Activated CD4-positive, alpha-beta T cell treated with anti-CD3 and anti-CD28 coated beads, Interleukin-2, amount 10 ng/mL, durations not matched to agents 7 days and 5 days (primary cell): ENCODE measurements around the gene TSEN54. TPM values are rescaled to one million over a fixed set of nuclear protein-coding genes. Genes with fewer than 3 reads are reported as not detected.

Experiments
- CTCF ChIA-PET: fragments of 350-600 bp; sonication (Branson Sonifier 250); formaldehyde crosslinking; loops from one replicate; lab custom pipeline; 2021; ENCODE audit warnings: antibody characterized with exemption; lab: Charles Lee
- POLR2A ChIA-PET: fragments of 350-600 bp; sonication (Branson Sonifier 250); formaldehyde crosslinking; loops from one replicate; lab custom pipeline; 2021; ENCODE audit warnings: antibody characterized with exemption; lab: Charles Lee
- DNase-seq: peaks from one replicate; pipeline ENCODE4 v3.0.0-alpha.2; 2020
- H3K27ac Mint-ChIP-seq: one replicate; pipeline ENCODE4 v1.8.0; 2021; ENCODE audit warnings: mild to moderate bottlenecking, moderate library complexity, mixed read lengths
- H3K27me3 Mint-ChIP-seq: one replicate; pipeline ENCODE4 v1.8.0; 2021; ENCODE audit warnings: mixed read lengths
- H3K36me3 Mint-ChIP-seq: one replicate; pipeline ENCODE4 v1.8.0; 2021; ENCODE audit warnings: low read depth, mixed read lengths
- H3K4me1 Mint-ChIP-seq: one replicate; pipeline ENCODE4 v1.8.0; 2021; ENCODE audit warnings: mixed read lengths
- H3K4me3 Mint-ChIP-seq: one replicate; pipeline ENCODE4 v1.8.0; 2021; ENCODE audit warnings: mild to moderate bottlenecking, moderate library complexity, mixed read lengths
- H3K9me3 Mint-ChIP-seq: one replicate; pipeline ENCODE4 v1.8.0; 2021; ENCODE audit warnings: mixed read lengths
- total RNA-seq, 2 experiments: library from RNA; stranded (reverse); gene quantifications; one replicate each; pipeline ENCODE4 v1.2.3, GENCODE V29; 2021

The TSEN54 gene
- total RNA-seq, 2 experiments from 2014 or later, result 48.8 to 59.2 TPM

GRCh38 chr17:75502072-75502720 lies 14.1 kb upstream of the TSEN54 start:
- no peak for DNase-seq
- Mint-ChIP-seq H3K27me3 (no peaks in the 10 kb centered on the region), H3K36me3 (no peaks in the 10 kb centered on the region), H3K9me3 (no peaks in the 10 kb centered on the region), H3K4me3 (no peak overlapping the region), H3K27ac (no peak overlapping the region), H3K4me1 (peaks cover 11% of the 10 kb centered on the region)
- ChIA-PET CTCF (interaction anchor here (0.6 to 2.3 kb wide), 7 partner anchors 10 to 751 kb away, joined by 3 to 8 read pairs (median 4); partner anchors contain the start of gene TSEN54), POLR2A (no interaction called here)

- CTCF ChIA-PET, result interaction anchor here (0.5 to 1.9 kb wide), 7 partner anchors 10 to 304 kb away, joined by 3 to 8 read pairs (median 4); partner anchors contain the start of gene TSEN54
- DNase-seq, result no peak
- no peaks in the 10 kb centered on the region for H3K36me3 Mint-ChIP-seq
- H3K4me1 Mint-ChIP-seq, result peaks cover 7% of the 10 kb centered on the region
- H3K9me3 Mint-ChIP-seq, result no peaks in the 10 kb centered on the region
- POLR2A ChIA-PET, result interaction anchor here (0.6 kb wide), 1 partner anchor 173 kb away, joined by 4 read pairs; no protein-coding TSS in a partner anchor
- no peak overlapping the region for H3K27ac Mint-ChIP-seq
- H3K4me3 Mint-ChIP-seq, result no peak overlapping the region
- no peaks in the 10 kb centered on the region for H3K27me3 Mint-ChIP-seq
These were observed 13.5 kb upstream of the TSEN54 start for GRCh38 chr17:75502721-75503329.

DNA sequence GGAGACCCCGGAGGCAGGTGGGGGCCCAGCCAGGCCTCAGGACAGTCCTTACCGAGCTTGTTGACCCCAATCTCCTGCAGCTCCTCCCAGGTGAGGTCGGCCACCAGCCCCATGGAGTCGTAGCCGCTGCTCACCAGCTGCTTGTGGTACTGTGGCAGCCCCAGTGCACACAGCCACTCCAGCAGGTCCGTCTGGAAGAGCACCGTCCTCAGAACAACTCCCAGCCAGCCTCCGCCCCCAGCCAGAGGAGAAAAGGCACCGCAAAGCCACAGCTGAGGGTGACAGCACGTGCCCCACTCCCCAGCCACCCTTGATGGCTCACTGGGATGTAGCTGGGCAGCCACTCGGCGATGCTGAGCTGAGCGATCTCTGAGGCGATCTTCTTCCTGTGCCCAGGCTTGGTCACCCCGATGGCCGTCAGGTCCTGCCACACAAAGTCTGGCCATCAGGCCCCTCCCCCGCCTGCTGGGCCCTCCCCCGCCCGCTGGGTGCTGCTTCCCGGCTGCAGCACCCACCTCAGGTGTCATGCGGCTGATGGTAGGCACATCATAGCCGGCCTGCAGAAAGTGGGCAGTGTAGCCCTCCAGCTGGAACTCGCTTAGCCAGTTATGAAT lies 12.9 kb upstream of the TSEN54 start:
- CTCF ChIA-PET, result interaction anchor here (0.5 to 1.9 kb wide), 8 partner anchors 10 to 304 kb away, joined by 3 to 8 read pairs (median 4); partner anchors contain the start of gene TSEN54
- DNase-seq, result no peak
- H3K9me3 Mint-ChIP-seq, result no peaks in the 10 kb centered on the region
- POLR2A ChIA-PET, result no interaction called here
- no peak overlapping the region for H3K27ac Mint-ChIP-seq
- H3K36me3 Mint-ChIP-seq, result no peaks in the 10 kb centered on the region
- H3K4me1 Mint-ChIP-seq, result peaks cover 1% of the 10 kb centered on the region
- no peaks in the 10 kb centered on the region for H3K27me3 Mint-ChIP-seq
- H3K4me3 Mint-ChIP-seq, result no peak overlapping the region

- CTCF ChIA-PET, result interaction anchor here (1.1 to 1.9 kb wide), 6 partner anchors 9 to 234 kb away, joined by 3 to 8 read pairs (median 4); partner anchors contain the start of genes TMEM94 and TSEN54
- Mint-ChIP-seq H3K36me3 (no peaks in the 10 kb centered on the region), H3K27me3 (no peaks in the 10 kb centered on the region), H3K9me3 (no peaks in the 10 kb centered on the region), H3K4me1 (no peaks in the 10 kb centered on the region), H3K4me3 (no peak overlapping the region), H3K27ac (no peak overlapping the region)
- POLR2A ChIA-PET, result no interaction called here
- no peak for DNase-seq
These were observed 12.4 kb upstream of the TSEN54 start for GRCh38 chr17:75503976-75504346.

- ChIA-PET POLR2A (no interaction called here), CTCF (interaction anchor here (0.9 to 1.5 kb wide), 4 partner anchors 12 to 49 kb away, joined by 3 to 4 read pairs (median 4); partner anchors contain the start of genes TMEM94 and TSEN54)
- Mint-ChIP-seq H3K36me3 (no peaks in the 10 kb centered on the region), H3K4me3 (no peak overlapping the region), H3K9me3 (no peaks in the 10 kb centered on the region), H3K27me3 (no peaks in the 10 kb centered on the region), H3K27ac (no peak overlapping the region), H3K4me1 (no peaks in the 10 kb centered on the region)
- DNase-seq, result peak; percentile 41
These were observed 11.8 kb upstream of the TSEN54 start for GRCh38 chr17:75504347-75505151.

GRCh38 chr17:75505152-75505409 lies 11.2 kb upstream of the TSEN54 start:
- Mint-ChIP-seq H3K27ac (no peak overlapping the region), H3K4me1 (no peaks in the 10 kb centered on the region), H3K9me3 (no peaks in the 10 kb centered on the region), H3K36me3 (no peaks in the 10 kb centered on the region), H3K4me3 (no peak overlapping the region), H3K27me3 (no peaks in the 10 kb centered on the region)
- DNase-seq, result no peak
- ChIA-PET CTCF (interaction anchor here (0.9 to 1.5 kb wide), 4 partner anchors 11 to 49 kb away, joined by 3 to 4 read pairs (median 4); partner anchors contain the start of genes TMEM94 and TSEN54), POLR2A (no interaction called here)

DNA sequence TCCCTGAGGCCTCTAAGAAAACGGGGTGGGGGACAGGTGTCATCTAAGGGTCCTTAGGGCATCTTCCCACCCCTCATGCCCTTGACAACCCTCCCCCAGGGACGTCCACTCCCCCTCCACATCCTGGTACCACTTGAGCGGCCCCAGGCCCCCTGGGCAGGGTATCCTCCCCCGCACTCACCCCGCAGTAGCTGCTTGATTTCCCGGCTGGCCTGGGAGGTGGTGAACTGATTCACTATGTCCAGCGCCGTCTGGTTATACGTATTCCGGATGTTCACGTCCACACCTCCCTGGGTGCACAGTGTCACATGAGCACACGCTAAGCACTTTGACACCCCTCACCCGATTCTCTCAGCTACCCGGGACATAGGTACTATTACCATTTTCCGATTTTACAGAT lies 10.7 kb upstream of the TSEN54 start:
- no peaks in the 10 kb centered on the region for H3K9me3 Mint-ChIP-seq
- no peaks in the 10 kb centered on the region for H3K36me3 Mint-ChIP-seq
- POLR2A ChIA-PET, result no interaction called here
- no peak overlapping the region for H3K4me3 Mint-ChIP-seq
- CTCF ChIA-PET, result interaction anchor here (1.4 kb wide), 1 partner anchor 11 kb away, joined by 4 read pairs; the partner anchor contains the start of gene TSEN54
- DNase-seq, result no peak
- no peaks in the 10 kb centered on the region for H3K27me3 Mint-ChIP-seq
- H3K4me1 Mint-ChIP-seq, result no peaks in the 10 kb centered on the region
- H3K27ac Mint-ChIP-seq, result no peak overlapping the region

DNA sequence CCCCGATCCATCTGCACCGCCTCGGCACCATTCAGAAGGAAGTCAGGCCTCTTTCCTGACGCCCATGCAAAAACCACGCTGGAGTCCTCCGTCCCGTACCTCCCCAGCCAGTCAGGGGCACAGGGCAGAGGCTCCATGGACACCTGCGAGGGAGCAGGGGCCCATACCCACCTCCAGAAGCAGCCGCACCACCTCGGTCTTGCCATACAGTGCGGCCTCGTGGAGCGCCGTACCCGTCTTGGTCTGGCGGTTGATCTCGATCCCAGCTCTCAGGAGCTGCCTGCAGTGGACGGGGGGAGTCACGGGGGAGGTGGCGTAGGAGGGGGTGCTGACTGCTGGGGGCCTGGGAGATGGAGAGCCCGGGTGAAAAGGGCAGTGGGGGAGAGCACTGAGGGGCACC lies 10.2 kb upstream of the TSEN54 start:
- POLR2A ChIA-PET, result no interaction called here
- H3K27me3 Mint-ChIP-seq, result no peaks in the 10 kb centered on the region
- no peak overlapping the region for H3K27ac Mint-ChIP-seq
- CTCF ChIA-PET, result no interaction called here
- H3K4me1 Mint-ChIP-seq, result no peaks in the 10 kb centered on the region
- H3K36me3 Mint-ChIP-seq, result no peaks in the 10 kb centered on the region
- DNase-seq, result no peak
- H3K9me3 Mint-ChIP-seq, result no peaks in the 10 kb centered on the region
- H3K4me3 Mint-ChIP-seq, result no peak overlapping the region

- CTCF ChIA-PET, result interaction anchor here (1.0 kb wide), 1 partner anchor 12 kb away, joined by 3 read pairs; no protein-coding TSS in a partner anchor
- POLR2A ChIA-PET, result no interaction called here
These were observed 9.4 kb upstream of the TSEN54 start for GRCh38 chr17:75506888-75507287.

GRCh38 chr17:75507733-75508719 lies 8.3 kb upstream of the TSEN54 start:
- POLR2A ChIA-PET, result no interaction called here
- Mint-ChIP-seq H3K9me3 (no peaks in the 10 kb centered on the region), H3K27ac (no peak overlapping the region), H3K4me1 (no peaks in the 10 kb centered on the region), H3K27me3 (no peaks in the 10 kb centered on the region), H3K4me3 (no peak overlapping the region), H3K36me3 (no peaks in the 10 kb centered on the region)
- CTCF ChIA-PET, result interaction anchor here (1.0 to 1.6 kb wide), 3 partner anchors 10 to 20 kb away, joined by 3 to 5 read pairs (median 3); no protein-coding TSS in a partner anchor
- no peak for DNase-seq

More at GRCh38 chr17:75506888-75507287, 9.4 kb upstream of the TSEN54 start:
- Mint-ChIP-seq H3K27ac (no peak overlapping the region), H3K4me3 (no peak overlapping the region), H3K9me3 (no peaks in the 10 kb centered on the region), H3K36me3 (no peaks in the 10 kb centered on the region), H3K4me1 (no peaks in the 10 kb centered on the region), H3K27me3 (no peaks in the 10 kb centered on the region)
- DNase-seq, result no peak

GRCh38 chr17:75508931-75509361 lies 7.4 kb upstream of the TSEN54 start:
- H3K4me3 Mint-ChIP-seq, result no peak overlapping the region
- no peaks in the 10 kb centered on the region for H3K36me3 Mint-ChIP-seq
- H3K27me3 Mint-ChIP-seq, result peaks cover 2% of the 10 kb centered on the region
- no peak overlapping the region for H3K27ac Mint-ChIP-seq
- no peaks in the 10 kb centered on the region for H3K4me1 Mint-ChIP-seq
- H3K9me3 Mint-ChIP-seq, result no peaks in the 10 kb centered on the region
- CTCF ChIA-PET, result interaction anchor here (0.9 to 1.6 kb wide), 3 partner anchors 9 to 21 kb away, joined by 3 to 5 read pairs (median 3); no protein-coding TSS in a partner anchor
- POLR2A ChIA-PET, result no interaction called here
- no peak for DNase-seq
